HG03575 (cell line): Measurements from ENCODE around the gene COA1.
"Not testable (repeated sequence)": the region's sequence is repeated elsewhere in the genome, so short reads cannot be mapped to it uniquely, and the experiment has no call there.

Source experiments
- ATAC-seq: cut with Tn5 transposase; IDR thresholded peaks from one replicate; pipeline ENCODE4 v1.9.1; 2021; ENCODE audit not compliant: unreplicated experiment, insufficient number of reproducible peaks, low FRiP score; ENCODE audit errors: extremely low read depth

COA1 gene, protein sequence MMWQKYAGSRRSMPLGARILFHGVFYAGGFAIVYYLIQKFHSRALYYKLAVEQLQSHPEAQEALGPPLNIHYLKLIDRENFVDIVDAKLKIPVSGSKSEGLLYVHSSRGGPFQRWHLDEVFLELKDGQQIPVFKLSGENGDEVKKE

DNA sequence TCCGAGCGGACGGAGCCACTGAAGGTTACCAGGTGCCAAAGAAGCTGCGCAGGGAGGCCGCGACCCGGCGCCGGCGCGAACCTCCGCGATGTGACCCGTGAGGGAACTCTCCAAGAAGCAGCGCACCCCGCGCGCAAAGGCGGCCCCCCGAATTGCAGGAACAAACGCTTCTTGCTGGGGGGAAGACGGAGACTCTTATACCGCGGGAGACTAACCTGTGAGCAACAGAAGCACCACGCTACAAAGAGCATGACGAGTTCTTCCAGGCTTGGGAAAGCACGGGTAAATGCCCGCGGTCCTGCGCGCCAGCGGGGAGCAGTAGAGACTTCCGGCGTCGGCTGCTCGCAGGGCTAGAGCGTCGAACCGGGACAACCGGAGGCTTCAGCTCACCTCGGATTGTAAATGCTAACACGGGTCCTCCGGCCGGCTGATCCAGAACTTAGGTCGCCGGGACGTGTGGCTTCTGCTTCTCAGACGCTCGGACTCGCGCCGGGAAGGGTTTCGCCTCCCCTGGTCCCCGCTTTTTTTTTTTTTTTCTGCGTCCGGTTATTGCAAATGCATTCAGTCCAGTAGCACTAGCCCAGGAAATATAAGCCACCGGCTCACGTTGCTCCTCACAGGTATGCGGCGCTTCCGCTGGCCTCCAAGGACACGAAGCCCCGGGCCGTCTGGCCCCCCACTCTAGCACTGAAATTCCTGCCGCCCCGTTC lies at the start of gene COA1:
Gene COA1 (minus strand): TSS at position 310 of the 710 bp plus-strand sequence. CDS start 80,909 bp downstream, outside the sequence.
- ATAC-seq: no peak

DNA sequence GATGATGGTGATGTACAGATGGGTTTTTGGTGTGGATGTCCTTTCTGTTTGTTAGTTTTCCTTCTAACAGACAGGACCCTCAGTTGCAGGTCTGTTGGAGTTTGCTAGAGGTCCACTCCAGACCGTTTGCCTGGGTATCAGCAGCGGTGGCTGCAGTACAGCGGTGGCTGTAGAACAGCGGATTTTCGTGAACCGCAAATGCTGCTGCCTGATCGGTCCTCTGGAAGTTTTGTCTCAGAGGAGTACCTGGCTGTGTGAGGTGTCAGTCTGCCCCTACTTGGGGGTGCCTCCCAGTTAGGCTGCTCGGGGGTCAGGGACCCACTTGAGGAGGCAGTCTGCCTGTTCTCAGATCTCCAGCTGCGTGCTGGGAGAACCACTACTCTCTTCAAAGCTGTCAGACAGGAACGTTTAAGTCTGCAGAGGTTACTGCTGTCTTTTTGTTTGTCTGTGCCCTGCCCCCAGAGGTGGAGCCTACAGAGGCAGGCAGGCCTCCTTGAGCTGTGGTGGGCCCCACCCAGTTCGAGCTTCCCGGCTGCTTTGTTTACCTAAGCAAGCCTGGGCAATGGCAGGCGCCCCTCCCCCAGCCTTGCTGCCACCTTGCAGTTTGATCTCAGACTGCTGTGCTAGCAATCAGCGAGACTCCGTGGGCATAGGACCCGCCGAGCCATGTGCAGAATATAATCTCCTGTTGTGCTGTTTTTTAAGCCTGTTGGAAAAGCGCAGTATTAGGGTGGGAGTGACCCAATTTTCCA lies 49.1 kb upstream of the COA1 start:
- ATAC-seq: not testable (repeated sequence)

DNA sequence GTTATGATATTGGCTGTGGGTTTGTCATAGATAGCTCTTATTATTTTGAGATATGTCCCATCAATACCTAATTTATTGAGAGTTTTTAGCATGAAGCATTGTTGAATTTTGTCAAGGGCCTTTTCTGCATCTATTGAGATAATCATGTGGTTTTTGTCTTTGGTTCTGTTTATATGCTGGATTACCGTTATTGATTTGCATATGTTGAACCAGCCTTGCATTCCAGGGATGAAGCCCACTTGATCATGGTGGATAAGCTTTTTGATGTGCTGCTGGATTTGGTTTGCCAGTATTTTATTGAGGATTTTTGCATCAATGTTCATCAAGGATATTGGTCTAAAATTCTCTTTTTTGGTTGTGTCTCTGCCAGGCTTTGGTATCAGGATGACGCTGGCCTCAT lies 45.9 kb upstream of the COA1 start:
- not testable (repeated sequence) for ATAC-seq

DNA sequence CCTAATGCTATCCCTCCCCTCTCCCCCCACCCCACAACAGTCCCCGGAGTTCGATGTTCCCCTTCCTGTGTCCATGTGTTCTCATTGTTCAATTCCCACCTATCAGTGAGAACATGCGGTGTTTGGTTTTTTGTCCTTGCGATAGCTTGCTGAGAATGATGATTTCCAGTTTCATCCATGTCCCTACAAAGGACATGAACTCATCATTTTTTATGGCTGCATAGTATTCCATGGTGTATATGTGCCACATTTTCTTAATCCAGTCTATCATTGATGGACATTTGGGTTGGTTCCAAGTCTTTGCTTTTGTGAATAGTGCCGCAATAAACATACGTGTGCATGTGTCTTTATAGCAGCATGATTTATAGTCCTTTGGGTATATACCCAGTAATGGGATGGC lies 43.9 kb upstream of the COA1 start:
- not testable (repeated sequence) for ATAC-seq

DNA sequence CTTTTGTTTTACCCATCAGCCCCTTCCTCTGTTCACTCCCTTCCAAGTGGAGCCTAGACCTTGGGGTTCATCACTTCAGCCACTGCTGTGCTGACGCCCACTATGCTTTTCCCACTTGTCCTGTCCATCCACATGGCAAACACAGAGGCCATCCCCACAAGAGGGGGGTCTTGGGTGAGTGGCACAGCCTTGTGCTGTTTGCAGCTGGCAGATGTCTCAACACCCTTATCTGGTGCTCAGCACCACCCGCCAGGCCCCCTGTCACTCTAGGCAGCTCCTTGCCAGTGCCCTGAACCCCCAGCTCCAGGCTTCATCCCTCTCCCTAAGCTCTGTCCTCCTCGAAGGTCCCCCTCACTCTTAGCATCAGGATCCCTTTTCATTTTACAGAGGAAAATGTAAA lies 42.2 kb upstream of the COA1 start:
- no peak for ATAC-seq

DNA sequence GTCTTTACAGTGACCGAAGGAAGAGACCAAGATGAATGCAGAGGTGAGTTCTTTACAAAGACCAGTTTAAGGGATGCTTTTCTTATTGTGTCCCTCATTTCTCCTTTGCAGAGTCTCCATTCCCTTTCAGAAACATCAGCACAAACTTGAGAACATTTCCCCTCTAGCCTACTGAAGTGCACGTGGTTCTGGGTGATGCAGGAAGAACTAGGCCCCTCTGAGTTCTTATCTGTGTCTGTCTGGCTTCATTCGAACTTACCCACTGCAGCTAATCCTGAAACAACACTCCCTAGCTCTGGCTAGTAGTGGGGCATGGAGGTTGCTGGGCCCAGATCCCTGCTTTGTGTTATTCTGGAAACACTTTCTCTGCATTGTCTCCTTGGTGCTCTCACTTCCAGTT lies 41.8 kb upstream of the COA1 start:
- no peak for ATAC-seq

DNA sequence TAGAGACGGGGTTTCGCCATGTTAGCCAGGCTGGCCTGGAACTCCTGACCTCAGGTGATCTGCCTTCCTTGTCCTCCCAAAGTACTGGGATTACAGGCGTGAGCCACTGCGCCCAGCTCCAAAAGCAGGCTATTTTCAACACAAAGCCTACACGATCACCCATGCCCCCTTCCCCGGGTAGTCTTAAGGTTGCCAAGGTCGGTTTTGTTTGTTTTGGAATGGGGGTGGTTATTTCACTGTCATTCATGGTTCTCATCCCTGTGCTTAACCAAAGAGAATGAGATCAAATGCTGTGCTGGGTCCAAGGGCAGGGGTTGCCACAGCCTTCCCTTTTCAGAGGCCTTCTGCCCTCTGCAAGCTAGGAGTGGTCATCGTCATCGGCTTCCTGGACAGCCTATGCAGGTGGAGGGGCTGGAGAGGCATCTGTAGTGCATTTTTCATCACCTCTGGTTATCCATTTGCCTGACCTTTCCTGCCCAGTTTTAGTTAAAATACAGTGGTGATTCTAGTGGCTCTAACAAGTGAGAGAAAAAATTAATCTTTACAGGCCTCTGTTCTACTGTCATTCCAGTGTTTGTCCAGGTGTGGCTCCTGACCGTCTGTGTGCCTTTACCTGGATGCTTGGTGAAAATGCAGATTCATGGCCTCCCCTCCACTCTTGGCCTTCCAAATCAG lies 40.6 kb upstream of the COA1 start:
- no peak for ATAC-seq

DNA sequence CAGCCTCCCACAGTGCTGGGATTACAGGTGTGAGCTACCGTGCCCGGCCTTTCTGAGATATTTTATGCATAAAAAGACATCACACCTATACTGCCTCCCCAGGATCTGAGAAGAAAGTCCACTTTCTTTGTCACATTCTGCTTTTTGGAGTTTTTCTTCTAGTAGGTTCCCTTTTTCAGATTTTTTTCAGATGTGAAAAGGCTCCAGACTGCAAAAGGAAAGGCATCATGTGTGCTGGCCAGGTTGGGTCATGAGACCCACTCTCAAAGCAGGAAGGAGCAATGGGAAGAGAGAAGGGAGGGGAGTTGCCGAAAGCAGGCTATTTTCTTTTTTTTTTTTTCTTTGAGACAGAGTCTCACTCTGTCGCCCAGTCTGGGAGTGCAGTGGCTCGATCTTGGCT lies 40.0 kb upstream of the COA1 start:
- no peak for ATAC-seq

DNA sequence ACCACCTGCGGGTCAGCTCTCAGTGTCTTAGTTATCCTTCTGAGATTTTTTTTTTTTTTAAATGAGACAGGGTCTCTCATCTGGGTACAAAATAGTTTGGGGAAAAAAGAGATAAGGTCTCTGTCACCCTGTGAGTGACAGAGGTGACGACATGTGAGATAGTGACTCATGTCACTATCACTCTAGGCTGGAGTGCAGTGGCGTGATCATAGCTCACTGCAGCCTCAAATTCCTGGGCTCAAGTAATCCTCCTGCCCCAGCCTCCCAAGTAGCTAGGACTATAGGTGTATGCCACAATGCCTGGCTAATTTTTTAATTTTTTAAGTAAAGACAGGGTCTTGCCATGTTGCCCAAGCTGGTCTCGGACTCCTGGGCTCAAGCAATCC lies 39.6 kb upstream of the COA1 start:
- ATAC-seq: no peak

DNA sequence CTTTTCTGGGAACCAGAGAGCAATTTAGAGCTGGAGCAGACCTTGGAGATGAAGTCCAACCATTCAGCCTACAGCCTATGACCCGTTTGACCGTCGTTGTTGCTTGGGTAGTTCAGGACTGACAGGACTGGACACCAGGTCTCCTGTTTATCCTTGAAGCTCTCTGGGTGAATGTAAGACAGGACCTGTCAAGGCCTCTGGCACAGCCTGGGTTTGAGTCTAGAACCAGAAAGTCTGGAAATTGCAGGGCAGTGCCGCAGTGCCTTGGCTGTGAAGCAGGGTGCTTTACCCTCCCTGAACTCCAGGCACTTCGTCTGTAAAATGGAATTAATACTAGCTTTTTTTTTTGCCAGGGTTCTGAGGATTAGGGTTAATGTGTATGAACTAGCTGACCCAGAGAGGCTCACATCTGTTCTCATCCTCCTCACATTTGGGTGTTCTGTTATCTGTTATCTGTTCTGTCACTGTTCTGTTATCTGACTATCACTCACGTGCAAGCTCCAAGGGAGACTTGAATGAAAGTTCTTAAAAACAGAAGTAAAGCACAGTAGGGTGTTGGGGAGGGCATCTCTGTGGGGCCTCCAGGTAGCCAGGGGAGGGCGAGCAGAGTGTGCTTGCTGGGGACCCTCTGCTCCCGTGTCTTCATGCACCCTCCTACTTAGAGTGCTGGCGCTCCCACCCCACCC lies 39.0 kb upstream of the COA1 start:
- ATAC-seq: no peak

DNA sequence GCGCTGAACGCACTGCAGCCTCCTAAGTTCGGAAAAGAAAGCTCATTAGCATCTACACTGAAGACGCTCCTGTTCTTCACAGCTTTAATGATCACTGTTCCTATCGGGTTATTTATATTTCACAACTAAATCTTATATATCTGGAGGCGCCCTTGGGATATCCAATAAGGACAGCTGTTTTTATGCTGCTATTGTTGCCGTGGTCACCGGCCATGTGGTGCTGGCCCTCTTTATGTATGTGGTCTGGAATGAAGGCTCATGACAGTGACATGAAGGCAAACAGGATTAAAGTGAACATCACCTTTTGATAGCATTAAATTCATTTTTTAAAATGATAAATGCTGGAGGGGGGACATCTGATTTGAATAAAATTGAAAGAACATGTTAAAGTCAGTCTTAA lies 38.0 kb upstream of the COA1 start:
- no peak for ATAC-seq

DNA sequence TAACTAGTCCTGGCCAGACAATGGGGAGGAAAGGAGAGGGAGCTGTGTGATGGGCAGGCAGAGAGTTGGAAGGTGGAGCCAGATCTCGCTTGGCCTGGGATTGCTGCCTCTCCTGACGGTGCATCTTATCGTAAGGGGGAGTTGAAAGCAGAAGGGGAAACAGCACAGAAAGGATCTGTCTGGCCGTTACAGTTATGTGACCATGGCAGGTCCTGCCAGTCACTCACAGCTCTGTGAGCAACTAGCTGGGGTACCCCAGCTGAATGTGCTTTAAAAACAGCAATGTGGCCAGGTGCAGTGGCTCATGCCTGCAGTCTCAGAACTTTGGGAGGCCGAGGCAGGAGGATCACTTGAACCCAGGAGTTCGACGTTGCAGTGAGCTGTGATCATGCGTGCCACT lies 37.2 kb upstream of the COA1 start:
- ATAC-seq: no peak

DNA sequence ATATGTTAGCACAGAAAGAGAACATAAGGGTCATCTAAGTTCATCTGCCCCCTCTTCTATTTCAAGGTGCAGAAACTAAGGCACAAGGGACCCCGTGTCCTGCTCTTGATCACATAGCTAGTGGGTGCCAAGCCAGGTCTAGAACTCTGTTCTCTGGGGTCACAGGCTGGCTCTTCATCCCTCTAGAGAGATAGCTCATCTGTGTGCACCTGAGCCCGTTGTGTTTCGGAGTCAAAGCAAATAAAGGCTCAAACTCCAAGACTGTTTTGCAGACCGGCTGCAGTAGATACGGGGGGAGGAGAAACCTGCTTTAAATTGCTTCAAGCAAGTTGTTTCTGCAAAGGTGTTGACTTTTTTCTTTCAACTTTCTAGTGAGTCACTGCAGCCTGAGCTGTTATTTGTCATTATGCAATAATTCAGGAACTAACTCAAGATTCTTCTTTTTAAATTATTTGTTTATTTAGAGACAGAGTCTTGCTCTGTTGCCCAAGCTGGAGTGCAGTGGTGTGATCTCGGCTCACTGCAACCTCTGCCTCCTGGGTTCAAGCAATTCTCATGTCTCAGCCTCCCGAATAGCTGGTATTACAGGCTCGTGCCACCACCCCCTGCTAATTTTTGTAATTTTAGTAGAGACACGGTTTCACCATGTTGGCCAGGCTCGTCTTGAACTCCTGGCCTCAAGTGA lies 35.6 kb upstream of the COA1 start:
- ATAC-seq: no peak

DNA sequence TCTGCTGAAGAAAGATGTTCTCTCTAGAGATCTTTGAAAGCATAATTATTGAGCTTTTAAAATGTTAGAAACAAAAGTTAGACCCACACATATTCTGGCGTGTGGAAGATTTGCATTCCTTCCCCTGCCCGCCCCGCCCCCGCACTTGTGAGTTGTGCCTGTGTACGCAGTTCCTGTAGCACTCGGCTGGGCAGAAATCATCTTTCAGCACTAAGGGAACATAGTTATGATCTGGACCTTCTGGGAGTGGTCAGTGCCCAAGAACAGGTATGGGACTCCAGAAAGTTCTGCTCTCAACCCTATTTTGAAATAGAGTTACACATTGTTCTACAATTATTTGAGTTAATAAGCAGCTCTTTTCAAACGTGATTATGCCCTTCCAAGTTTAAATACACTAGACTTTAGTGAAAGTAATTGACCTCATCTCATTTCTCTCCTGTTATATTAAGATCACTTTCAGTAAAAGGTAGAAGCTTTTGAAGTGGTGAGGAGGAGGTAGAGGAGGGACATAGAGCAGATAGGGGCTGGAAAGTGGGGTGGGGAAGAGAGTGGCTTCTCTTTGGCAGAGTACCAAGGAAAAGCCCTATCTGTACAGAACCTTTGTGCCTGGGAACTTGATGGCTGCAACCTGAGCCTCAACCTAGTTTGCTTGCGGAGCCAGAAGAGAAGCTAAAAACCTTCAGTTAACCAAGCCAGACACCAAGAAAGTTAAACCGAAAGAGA lies 34.9 kb upstream of the COA1 start:
- ATAC-seq: no peak

DNA sequence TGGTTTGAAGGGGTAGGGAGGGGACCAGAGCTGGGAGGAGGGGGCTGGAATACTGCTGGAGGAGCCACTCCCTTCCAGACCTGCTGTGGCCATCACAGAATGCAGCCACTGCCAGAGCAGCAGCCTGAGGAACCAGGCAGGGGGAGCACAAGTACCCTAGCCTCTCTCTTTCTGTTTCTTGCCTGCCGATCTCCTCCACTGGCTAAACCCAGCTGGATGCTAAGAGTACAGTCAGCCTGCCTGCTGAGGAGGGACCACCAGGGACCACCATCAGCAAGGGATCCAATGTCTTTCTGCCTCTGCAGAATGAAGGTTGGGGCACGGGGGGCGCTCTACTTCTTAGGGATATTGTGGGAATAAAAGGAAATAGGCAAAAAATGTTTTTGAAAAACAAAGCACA lies 33.9 kb upstream of the COA1 start:
- no peak for ATAC-seq

DNA sequence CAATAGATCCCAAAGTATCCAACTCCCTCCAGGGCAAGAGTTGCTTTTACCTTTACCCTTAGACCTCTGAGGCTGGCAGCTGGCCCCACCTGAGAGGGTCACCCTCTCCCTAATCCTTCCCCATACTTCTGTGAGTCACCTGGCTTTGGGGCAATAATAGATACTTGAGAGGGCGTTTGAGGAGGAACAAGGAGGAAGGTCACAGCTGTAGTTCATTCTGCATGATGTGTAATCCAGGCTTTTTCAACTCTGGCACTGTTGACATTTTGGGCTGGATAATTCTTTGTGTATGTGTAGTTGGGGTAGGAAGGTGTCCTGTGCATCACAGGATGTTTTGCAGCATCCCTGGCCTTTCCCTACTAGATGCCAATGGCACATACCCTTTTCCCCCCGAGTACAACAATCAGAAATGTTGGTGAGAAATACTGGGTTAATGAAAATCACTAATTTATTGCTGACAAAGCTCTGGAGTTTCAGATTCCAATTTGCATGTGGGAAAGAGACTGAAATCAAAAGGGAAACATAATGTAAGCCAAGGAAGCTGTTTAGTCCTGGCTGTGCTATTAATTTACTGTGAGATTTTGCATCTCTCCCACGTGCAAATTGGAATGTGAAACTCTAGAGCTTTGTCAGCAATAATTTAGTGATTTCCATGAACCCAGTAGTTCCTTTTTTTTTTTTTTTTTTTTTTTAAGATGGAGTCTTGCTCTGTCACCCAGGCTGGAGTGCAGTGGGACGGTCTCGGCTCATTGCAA lies 32.8 kb upstream of the COA1 start:
- ATAC-seq: no peak

DNA sequence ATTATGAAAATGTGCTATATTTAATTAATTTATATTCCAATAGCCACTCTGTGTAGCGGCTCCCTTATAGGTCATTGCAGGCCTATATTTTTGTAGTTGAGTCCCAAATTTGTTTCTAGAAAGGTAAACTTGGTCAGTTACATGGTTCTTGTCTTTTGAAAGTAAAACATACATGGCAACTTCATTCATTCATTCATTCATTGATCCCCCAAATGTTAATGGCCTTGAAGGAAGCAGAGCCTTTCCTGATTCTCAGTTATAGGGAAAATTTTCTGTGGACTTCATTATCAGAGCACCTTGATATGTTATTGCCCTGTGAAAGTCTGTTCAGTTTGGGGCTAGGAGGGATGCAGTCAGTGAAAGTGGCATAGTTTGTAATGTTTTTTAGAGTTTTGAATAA lies 32.1 kb upstream of the COA1 start:
- no peak for ATAC-seq

DNA sequence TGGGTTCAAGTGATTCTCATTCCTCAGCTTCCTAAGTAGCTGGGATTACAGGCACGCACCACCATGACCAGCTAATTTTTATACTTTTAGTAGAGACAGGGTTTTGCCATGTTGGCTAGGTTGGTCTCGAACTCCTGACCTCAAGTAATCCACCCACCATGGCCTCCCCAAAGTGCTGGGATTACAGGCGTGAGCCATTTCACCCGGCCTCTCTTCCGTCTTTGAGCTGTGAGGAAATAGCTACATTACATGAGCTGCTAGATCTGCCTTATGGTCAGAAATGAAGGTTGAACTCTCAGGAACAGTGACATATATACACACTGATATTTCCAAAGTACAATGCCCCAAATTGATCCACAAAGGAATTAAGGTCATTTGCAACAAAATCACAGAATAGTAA lies 31.5 kb upstream of the COA1 start:
- ATAC-seq: no peak
